ENCODE measurements around the gene ZNF76. TPM values are rescaled to one million over a fixed set of nuclear protein-coding genes. Genes with fewer than 3 reads are reported as not detected.

Gene ZNF76
- total and polyA plus RNA-seq, 2 of the 8 experiments (the other 6 are each of a cell fraction or from before 2014, with no cell fraction given), result 17.9 to 23.9 TPM

DNA sequence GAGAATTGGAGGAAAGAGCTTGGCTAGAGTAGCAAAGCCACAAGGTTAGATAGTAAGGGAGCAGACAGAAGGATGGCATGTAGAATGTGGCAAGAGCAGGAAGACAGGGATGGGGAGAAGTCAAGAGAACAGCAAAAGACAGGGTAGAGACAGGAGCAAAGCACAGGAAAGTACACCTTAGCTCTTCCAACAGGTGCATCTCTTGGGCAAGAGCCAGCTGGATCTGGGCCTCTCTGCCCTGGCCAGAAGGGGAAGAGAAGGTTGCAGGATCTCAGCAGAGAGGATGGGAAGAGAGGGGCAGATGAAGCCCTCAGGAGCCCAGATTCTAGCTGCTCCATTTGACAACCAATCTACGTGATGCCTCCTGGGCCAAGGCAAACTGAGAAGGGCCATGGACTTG lies 29.0 kb upstream of the ZNF76 start:
- no peak overlapping the region for H3K56ac ChIP-seq (replicated peaks; ENCODE audit: insufficient read length, low read depth, low read length)
- 100% methylated on average over 1 of the region's 1 CpG; no CpG with 5 or more reads in 1 of the 2 experiments for WGBS, 2 experiments (ENCODE audit: extremely low coverage in 1 of 2, insufficient coverage in 1 of 2, insufficient read length in 1 of 2, insufficient replicate concordance in 2 of 2, low coverage in 1 of 2, low lambda C conversion rate in 2 of 2, missing lambda C conversion rate in 1 of 2)
- H4K5ac ChIP-seq (ENCODE audit: insufficient read length, low read depth, low read length), result no peak overlapping the region
- H3K4me1 ChIP-seq (replicated peaks in 1 of 4; ENCODE audit: control insufficient read depth in 3 of 4, insufficient read depth in 4 of 4, low read length in 3 of 4), result no peaks in the 10 kb centered on the region; a peak in 1 of 7 replicates
- H3K79me1 ChIP-seq (ENCODE audit: low read depth, low read length), result no peaks in the 10 kb centered on the region
- H3K9ac ChIP-seq (replicated peaks in 1 of 4; ENCODE audit: extremely low read depth in 1 of 4, low read depth in 3 of 4, low read length in 3 of 4), result no peak overlapping the region
- H2AK5ac ChIP-seq (ENCODE audit: low read depth, low read length), result no peak overlapping the region
- H2BK12ac ChIP-seq (ENCODE audit: low read depth, low read length), result no peak overlapping the region
- no peak overlapping the region for H2BK15ac ChIP-seq (ENCODE audit: low read length)
- DNase-seq (ENCODE audit: low read depth in 1 of 2, low spot score in 2 of 2) (no peak), FAIRE-seq (no peak)
- H3K23ac ChIP-seq (ENCODE audit: insufficient read length), result no peak overlapping the region
- no peak overlapping the region for H3K4me3 ChIP-seq (ENCODE audit: extremely low read depth in 1 of 4, insufficient read depth in 2 of 4, low read depth in 3 of 4, low read length in 4 of 4)
- H4K8ac ChIP-seq (ENCODE audit: extremely low read depth, insufficient read depth, low read length), result no peak overlapping the region
- no peak overlapping the region for H3K4me2 ChIP-seq (ENCODE audit: insufficient read depth in 1 of 2, low read depth in 2 of 2, low read length in 2 of 2)
- H3K9me3 ChIP-seq (ENCODE audit: insufficient read depth in 2 of 2, low read depth in 1 of 2, low read length in 1 of 2), result no peaks in the 10 kb centered on the region
- no peak overlapping the region for H3K14ac ChIP-seq (ENCODE audit: insufficient read length)
- peaks cover 3 to 4% of the 10 kb centered on the region in 2 experiments for H4K20me1 ChIP-seq (replicated peaks in 1 of 2; ENCODE audit: control insufficient read depth in 1 of 2, insufficient read depth in 2 of 2, low read length in 2 of 2)
- no peaks in the 10 kb centered on the region; a peak in 1 of 8 replicates for H3K36me3 ChIP-seq (ENCODE audit: control insufficient read depth in 2 of 4, insufficient read depth in 4 of 4, low read length in 3 of 4)
- peaks cover 0 to 4% (median 2%) of the 10 kb centered on the region in 4 experiments; a peak in 4 of 7 replicates for H3K27me3 ChIP-seq (replicated peaks in 1 of 4; ENCODE audit: control insufficient read depth in 3 of 4, extremely low read depth in 1 of 4, insufficient read depth in 3 of 4, low read length in 3 of 4)
- H2BK120ac ChIP-seq (replicated peaks; ENCODE audit: low read depth, low read length), result no peak overlapping the region
- H3K27ac ChIP-seq (ENCODE audit: low read depth, low read length), result no peak overlapping the region
- H3K23me2 ChIP-seq (ENCODE audit: low read depth, low read length), result no peaks in the 10 kb centered on the region
- H3K18ac ChIP-seq (ENCODE audit: extremely low read depth, low read length), result no peak overlapping the region
- no peak overlapping the region for H2BK20ac ChIP-seq (ENCODE audit: low read length)
- H3K79me2 ChIP-seq (ENCODE audit: control insufficient read depth in 1 of 2, insufficient read depth in 2 of 2, low read length in 2 of 2), result no peaks in the 10 kb centered on the region
- H3K4ac ChIP-seq (replicated peaks; ENCODE audit: insufficient read length, low read depth, low read length), result no peak overlapping the region
- no peak overlapping the region for H4K91ac ChIP-seq (replicated peaks; ENCODE audit: insufficient read length, low read length)
- ChIA-PET POLR2A (ENCODE audit: partially characterized antibody) (interaction anchor here (0.8 to 3.0 kb wide), 3 partner anchors 9 to 342 kb away, joined by 3 to 12 read pairs (median 3); partner anchors contain the start of gene ANKS1A), CTCF (ENCODE audit: partially characterized antibody) (interaction anchor here (0.9 to 4.1 kb wide), 6 partner anchors 10 to 162 kb away, joined by 3 to 32 read pairs (median 3); no protein-coding TSS in a partner anchor)
- H2AFZ ChIP-seq (ENCODE audit: low read length), result no peak overlapping the region
- TF ChIP-seq ASH2L (IDR thresholded peaks at IDR 0.05; ENCODE audit: low read length) (no peak), ZNF274 (IDR thresholded peaks at IDR 0.05; ENCODE audit: borderline replicate concordance, extremely low read depth, low read length) (no peak), RAD21 (IDR thresholded peaks at IDR 0.05 in 1 of 2, conservative IDR thresholded peaks at IDR 0.05 in 1 of 2; ENCODE audit: low read depth in 2 of 2, low read length in 2 of 2) (no peak), SIRT6 (IDR thresholded peaks at IDR 0.05; ENCODE audit: low read length) (no peak), CBX5 (IDR thresholded peaks at IDR 0.05; ENCODE audit: low read depth, low read length) (no peak), TAF1 (IDR thresholded peaks at IDR 0.05; ENCODE audit: low read depth, low read length) (no peak), TCF12 (IDR thresholded peaks at IDR 0.05; ENCODE audit: low read depth, low read length) (no peak), MAFK (IDR thresholded peaks at IDR 0.05; ENCODE audit: low read depth, low read length) (no peak)
- no peak overlapping the region for H2BK5ac ChIP-seq (ENCODE audit: low read depth, low read length)
